ENCODE results near the gene RNF208. TPM values are rescaled to one million over a fixed set of nuclear protein-coding genes. Genes with fewer than 3 reads are reported as not detected.

Gene RNF208
- total and polyA plus RNA-seq, 4 donors = 0.28 to 7.1 (median 2.6) TPM

DNA sequence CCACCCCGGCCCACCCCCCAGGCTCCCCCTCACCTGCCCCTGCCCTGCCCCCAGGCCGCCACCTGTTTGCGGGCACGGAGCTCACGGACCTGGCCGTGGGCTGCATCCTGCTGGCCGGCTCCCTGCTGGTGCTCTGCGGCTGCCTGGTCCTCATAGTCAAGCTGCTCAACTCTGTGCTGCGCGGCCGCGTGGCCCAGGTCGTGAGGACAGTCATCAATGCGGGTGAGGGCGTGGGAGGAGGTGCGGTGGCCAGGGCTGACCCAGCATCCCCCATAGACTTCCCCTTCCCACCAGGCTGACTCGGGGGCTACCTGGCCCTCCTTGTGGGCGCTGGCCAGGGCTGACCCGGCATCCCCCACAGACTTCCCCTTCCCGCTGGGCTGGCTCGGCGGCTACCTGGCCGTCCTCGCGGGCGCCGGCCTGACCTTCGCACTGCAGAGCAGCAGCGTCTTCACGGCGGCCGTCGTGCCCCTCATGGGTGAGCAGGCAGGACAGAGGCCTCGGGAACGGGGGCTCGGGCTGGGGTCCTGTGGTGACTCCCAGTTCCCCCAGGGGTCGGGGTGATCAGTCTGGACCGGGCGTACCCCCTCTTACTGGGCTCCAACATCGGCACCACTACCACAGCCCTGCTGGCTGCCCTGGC, 12.1 kb upstream of the RNF208 start:
- Histone ChIP-seq H3K9me3 (ENCODE audit: control insufficient read depth in 4 of 4, low read length in 3 of 4) (no peaks in the 10 kb centered on the region), H3K36me3 (ENCODE audit: control insufficient read depth in 4 of 4, insufficient read depth in 3 of 4, low read depth in 1 of 4, low read length in 3 of 4) (no peaks in the 10 kb centered on the region), H3K4me1 (ENCODE audit: control insufficient read depth in 4 of 4, insufficient read depth in 4 of 4, low read length in 3 of 4) (peaks cover 5 to 21% (median 8%) of the 10 kb centered on the region in 4 donors), H3K9ac (ENCODE audit: low read depth in 1 of 2, low read length in 2 of 2) (no peak overlapping the region), H3K27me3 (ENCODE audit: control insufficient read depth in 4 of 4, insufficient read depth in 4 of 4, low read length in 3 of 4) (no peaks in the 10 kb centered on the region), H3K27ac (ENCODE audit: low read depth in 1 of 2, low read length in 2 of 2) (no peak overlapping the region), H3K4me3 (ENCODE audit: low read depth in 1 of 3, low read length in 3 of 3) (no peak overlapping the region)
- no peak for TF ChIP-seq JUND (IDR thresholded peaks at IDR 0.05)
- TF ChIP-seq FOXA2 (IDR thresholded peaks at IDR 0.05) = no peak
- no peak for TF ChIP-seq ATF3 (IDR thresholded peaks at IDR 0.05)
- TF ChIP-seq, protein P1, sequence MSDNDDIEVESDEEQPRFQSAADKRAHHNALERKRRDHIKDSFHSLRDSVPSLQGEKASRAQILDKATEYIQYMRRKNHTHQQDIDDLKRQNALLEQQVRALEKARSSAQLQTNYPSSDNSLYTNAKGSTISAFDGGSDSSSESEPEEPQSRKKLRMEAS (IDR thresholded peaks at IDR 0.05) = no peak
- TF ChIP-seq RXRA (IDR thresholded peaks at IDR 0.05) = no peak
- TF ChIP-seq, protein P2, sequence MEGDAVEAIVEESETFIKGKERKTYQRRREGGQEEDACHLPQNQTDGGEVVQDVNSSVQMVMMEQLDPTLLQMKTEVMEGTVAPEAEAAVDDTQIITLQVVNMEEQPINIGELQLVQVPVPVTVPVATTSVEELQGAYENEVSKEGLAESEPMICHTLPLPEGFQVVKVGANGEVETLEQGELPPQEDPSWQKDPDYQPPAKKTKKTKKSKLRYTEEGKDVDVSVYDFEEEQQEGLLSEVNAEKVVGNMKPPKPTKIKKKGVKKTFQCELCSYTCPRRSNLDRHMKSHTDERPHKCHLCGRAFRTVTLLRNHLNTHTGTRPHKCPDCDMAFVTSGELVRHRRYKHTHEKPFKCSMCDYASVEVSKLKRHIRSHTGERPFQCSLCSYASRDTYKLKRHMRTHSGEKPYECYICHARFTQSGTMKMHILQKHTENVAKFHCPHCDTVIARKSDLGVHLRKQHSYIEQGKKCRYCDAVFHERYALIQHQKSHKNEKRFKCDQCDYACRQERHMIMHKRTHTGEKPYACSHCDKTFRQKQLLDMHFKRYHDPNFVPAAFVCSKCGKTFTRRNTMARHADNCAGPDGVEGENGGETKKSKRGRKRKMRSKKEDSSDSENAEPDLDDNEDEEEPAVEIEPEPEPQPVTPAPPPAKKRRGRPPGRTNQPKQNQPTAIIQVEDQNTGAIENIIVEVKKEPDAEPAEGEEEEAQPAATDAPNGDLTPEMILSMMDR (IDR thresholded peaks at IDR 0.05; ENCODE audit: low read depth, low read length, missing input control) = no peak
- no peak for TF ChIP-seq YY1 (IDR thresholded peaks at IDR 0.05)
- no peak for TF ChIP-seq RAD21 (IDR thresholded peaks at IDR 0.05)
- no peak for TF ChIP-seq GABPA (IDR thresholded peaks at IDR 0.05 in 1 of 2, conservative IDR thresholded peaks at IDR 0.05 in 1 of 2)
- TF ChIP-seq SP1 (IDR thresholded peaks at IDR 0.05) = no peak
- TF ChIP-seq HNF4G (IDR thresholded peaks at IDR 0.05) = no peak
- no peak for TF ChIP-seq EGR1 (IDR thresholded peaks at IDR 0.05; ENCODE audit: low read depth in 2 of 2)
- no peak for TF ChIP-seq TAF1 (conservative IDR thresholded peaks at IDR 0.05)
- TF ChIP-seq, protein P3, sequence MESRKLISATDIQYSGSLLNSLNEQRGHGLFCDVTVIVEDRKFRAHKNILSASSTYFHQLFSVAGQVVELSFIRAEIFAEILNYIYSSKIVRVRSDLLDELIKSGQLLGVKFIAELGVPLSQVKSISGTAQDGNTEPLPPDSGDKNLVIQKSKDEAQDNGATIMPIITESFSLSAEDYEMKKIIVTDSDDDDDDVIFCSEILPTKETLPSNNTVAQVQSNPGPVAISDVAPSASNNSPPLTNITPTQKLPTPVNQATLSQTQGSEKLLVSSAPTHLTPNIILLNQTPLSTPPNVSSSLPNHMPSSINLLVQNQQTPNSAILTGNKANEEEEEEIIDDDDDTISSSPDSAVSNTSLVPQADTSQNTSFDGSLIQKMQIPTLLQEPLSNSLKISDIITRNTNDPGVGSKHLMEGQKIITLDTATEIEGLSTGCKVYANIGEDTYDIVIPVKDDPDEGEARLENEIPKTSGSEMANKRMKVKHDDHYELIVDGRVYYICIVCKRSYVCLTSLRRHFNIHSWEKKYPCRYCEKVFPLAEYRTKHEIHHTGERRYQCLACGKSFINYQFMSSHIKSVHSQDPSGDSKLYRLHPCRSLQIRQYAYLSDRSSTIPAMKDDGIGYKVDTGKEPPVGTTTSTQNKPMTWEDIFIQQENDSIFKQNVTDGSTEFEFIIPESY (IDR thresholded peaks at IDR 0.05) = no peak
- TF ChIP-seq FOXA1 (IDR thresholded peaks at IDR 0.05) = no peak
- no peak for TF ChIP-seq REST (IDR thresholded peaks at IDR 0.05)
- TF ChIP-seq HNF4A (conservative IDR thresholded peaks at IDR 0.05) = no peak
- WGBS = 39% methylated on average over 40 of the region's 40 CpGs
- no peak for DNase-seq (ENCODE audit: low spot score)
